Kidney (tissue), 14 donors: ENCODE measurements around the gene CACNA1H. TPM values are rescaled to one million over a fixed set of nuclear protein-coding genes. Genes with fewer than 3 reads are reported as not detected.

ENCODE experiments used
- DNase-seq, 5 donors: peaks; one replicate each; pipeline ENCODE4 v3.0.0-alpha.2; 2013 to 2020
- FAIRE-seq: peaks from 2 replicates; lab custom pipeline; 2012; peaks lifted over from hg19 to GRCh38; lab: Jason Lieb, UNC
- H3K27ac ChIP-seq, 2 donors: one replicate each; pipeline ENCODE4 v1.7.0; 2013; ENCODE audit warnings: low read depth in 2 of 2, low read length in 2 of 2, inconsistent platforms in 1 of 2
- H3K27me3 ChIP-seq: one replicate; pipeline ENCODE4 v1.7.1; 2013; ENCODE audit warnings: low read length, inconsistent platforms; ENCODE audit not compliant: control insufficient read depth, insufficient read depth
- H3K36me3 ChIP-seq, 3 donors: one replicate each; pipeline versions ENCODE4 v1.7.0 to v1.7.1; 2013; ENCODE audit warnings: low read length in 3 of 3, control low read depth in 1 of 3, inconsistent platforms in 1 of 3; ENCODE audit not compliant: insufficient read depth in 3 of 3, control insufficient read depth in 2 of 3
- H3K4me1 ChIP-seq, 3 donors: one replicate each; pipeline versions ENCODE4 v1.7.0 to v1.7.1; 2013; ENCODE audit warnings: low read length in 3 of 3, inconsistent platforms in 1 of 3, low read depth in 1 of 3; ENCODE audit not compliant: control insufficient read depth in 2 of 3, insufficient read depth in 2 of 3
- H3K4me3 ChIP-seq, 3 donors: one replicate each; pipeline versions ENCODE4 v1.7.0 to v1.8.1; 2013; ENCODE audit warnings: low read length in 3 of 3, control low read depth in 1 of 3, inconsistent platforms in 1 of 3
- H3K9ac ChIP-seq, 3 donors: one replicate each; pipeline versions ENCODE4 v1.7.0 to v1.7.1; 2013; ENCODE audit warnings: low read length in 3 of 3, control low read depth in 1 of 3, inconsistent platforms in 1 of 3
- H3K9me3 ChIP-seq, 3 donors: one replicate each; pipeline versions ENCODE4 v1.7.0 to v1.7.1; 2013; ENCODE audit warnings: low read length in 3 of 3, control low read depth in 1 of 3, inconsistent platforms in 1 of 3; ENCODE audit not compliant: control insufficient read depth in 2 of 3, insufficient read depth in 1 of 3
- CTCF ChIP-seq: IDR thresholded peaks from 3 replicates; pipeline ENCODE4 v1.5.1; 2012; ENCODE audit warnings: mild to moderate bottlenecking, moderate library complexity, borderline replicate concordance; ENCODE audit not compliant: insufficient read depth; ENCODE audit errors: extremely low read depth
- intact Hi-C: fragments of 100-400 bp; cut with DNase I; formaldehyde crosslinking; loops from one replicate; pipeline ENCODE4 v1.11.1; 2022
- polyA plus RNA-seq: library from polyadenylated mRNA; stranded (reverse); fragments of 350-450 nt; fragmentation: Illumina TruSeq; extraction: RNeasy Lipid Tissue Mini Kit (QIAGEN cat#74804); gene quantifications from one replicate; pipeline ENCODE4 v1.2.3, GENCODE V29; 2014; ENCODE audit warnings: low read depth, low replicate concordance; ENCODE audit not compliant: insufficient read depth
- total RNA-seq: library from RNA; stranded (reverse); fragmentation: NEBNext Ultra II Directional; extraction: Animal tissue kit (Norgen Biotek cat#: 25700); gene quantifications from one replicate; pipeline ENCODE4 v1.2.1, GENCODE V29; 2021
- donor health status: control.
- donor health status: control.
- donor health status: control.
- donor health status: control.
- donor health status: control.
- donor health status: DM: yes; HTN: yes; CAD: no.
- donor health status: Normal renal cell carcinoma (clear cell type).

CACNA1H gene
- total and polyA plus RNA-seq, 2 donors from 2014 or later: 6.4 to 20.6 TPM

- no peaks in the 10 kb centered on the region for H3K4me1 ChIP-seq
- H3K36me3 ChIP-seq: no peaks in the 10 kb centered on the region
- no peak overlapping the region for H3K27ac ChIP-seq
- intact Hi-C loops: no loop called here
- FAIRE-seq (no peak), DNase-seq (no peak)
- H3K9me3 ChIP-seq: no peaks in the 10 kb centered on the region
- H3K9ac ChIP-seq: no peak overlapping the region
- H3K27me3 ChIP-seq: no peaks in the 10 kb centered on the region
- no peak for TF ChIP-seq CTCF
- no peak overlapping the region for H3K4me3 ChIP-seq
Observed at GRCh38 chr16:1146409-1146808, 6.5 kb upstream of the CACNA1H start.

GRCh38 chr16:1147027-1147426 lies 5.9 kb upstream of the CACNA1H start:
- no peaks in the 10 kb centered on the region for H3K36me3 ChIP-seq
- no peaks in the 10 kb centered on the region for H3K27me3 ChIP-seq
- H3K27ac ChIP-seq: no peak overlapping the region
- H3K4me3 ChIP-seq: no peak overlapping the region
- no peak for DNase-seq
- no peaks in the 10 kb centered on the region for H3K9me3 ChIP-seq
- TF ChIP-seq CTCF: no peak
- H3K4me1 ChIP-seq: no peaks in the 10 kb centered on the region
- intact Hi-C loops: no loop called here
- H3K9ac ChIP-seq: no peak overlapping the region
- no peak for FAIRE-seq

GRCh38 chr16:1149101-1149636 lies 3.7 kb upstream of the CACNA1H start:
- intact Hi-C loops: no loop called here

More at GRCh38 chr16:1149101-1149636, 3.7 kb upstream of the CACNA1H start:
- Histone ChIP-seq H3K27ac (no peak overlapping the region), H3K9me3 (no peaks in the 10 kb centered on the region), H3K9ac (no peak overlapping the region), H3K4me1 (peaks cover 0 to under 1% (median 0%) of the 10 kb centered on the region in 3 donors), H3K4me3 (no peak overlapping the region), H3K27me3 (no peaks in the 10 kb centered on the region), H3K36me3 (no peaks in the 10 kb centered on the region)
- FAIRE-seq: no peak
- TF ChIP-seq CTCF: no peak
- no peak for DNase-seq
